HG03103 (cell line): ENCODE results near the gene TMEM240.
"Not testable (repeated sequence)": the region's sequence is repeated elsewhere in the genome, so short reads cannot be mapped to it uniquely, and the experiment has no call there.

ENCODE experiments used
- ATAC-seq: cut with Tn5 transposase; IDR thresholded peaks from one replicate; pipeline ENCODE4 v1.9.1; 2021; ENCODE audit warnings: low read depth; ENCODE audit not compliant: unreplicated experiment

TMEM240 gene

GRCh38 chr1:1541956-1542765, 1.7 kb upstream of the TMEM240 start:
- no peak for ATAC-seq

GRCh38 chr1:1540818-1541628, 599 bp upstream of the TMEM240 start:
- ATAC-seq, result no peak

GRCh38 chr1:1539310-1540089, 924 bp downstream of the TMEM240 start:
- ATAC-seq, result no peak

GRCh38 chr1:1538989-1539309, 1.5 kb downstream of the TMEM240 start:
- ATAC-seq, result no peak

GRCh38 chr1:1538334-1538733, 2.1 kb downstream of the TMEM240 start:
- ATAC-seq, result no peak

GRCh38 chr1:1537626-1538250, 2.7 kb downstream of the TMEM240 start:
- no peak for ATAC-seq

GRCh38 chr1:1536938-1537546, 3.4 kb downstream of the TMEM240 start:
- ATAC-seq, result no peak

GRCh38 chr1:1536019-1536937, 4.1 kb downstream of the TMEM240 start:
- no peak for ATAC-seq

GRCh38 chr1:1535201-1536018, 5.0 kb downstream of the TMEM240 start:
- ATAC-seq, result no peak

GRCh38 chr1:1534401-1535154, 5.8 kb downstream of the TMEM240 start:
- no peak for ATAC-seq

- not testable (repeated sequence) for ATAC-seq
These were observed 6.5 kb downstream of the TMEM240 start for GRCh38 chr1:1533894-1534291.

GRCh38 chr1:1533176-1533893, 7.1 kb downstream of the TMEM240 start:
- ATAC-seq, result not testable (repeated sequence)

- ATAC-seq, result no peak
These were observed 8.5 kb downstream of the TMEM240 start for GRCh38 chr1:1531947-1532346.

GRCh38 chr1:1529936-1530335, 10.5 kb downstream of the TMEM240 start:
- no peak for ATAC-seq

GRCh38 chr1:1529321-1529720, 11.1 kb downstream of the TMEM240 start:
- no peak for ATAC-seq

GRCh38 chr1:1528301-1529267, 11.8 kb downstream of the TMEM240 start:
- no peak for ATAC-seq
